PFSK-1 (cell line): Measurements from ENCODE around the gene BARX1.

Experiments used
- FOXP2 ChIP-seq: optimal IDR thresholded peaks from 2 replicates; pipeline ENCODE3; 2011; ENCODE audit warnings: borderline replicate concordance, control low read depth, inconsistent platforms; ENCODE audit not compliant: insufficient read depth; ENCODE audit errors: extremely low read length, extremely low read depth
- POLR2AphosphoS5 ChIP-seq: IDR thresholded peaks from 2 replicates; pipeline ENCODE4 v1.6.1; 2012; ENCODE audit warnings: low read depth, mild to moderate bottlenecking, control low read depth, low read length, moderate library complexity
- SIN3A ChIP-seq: IDR thresholded peaks from 2 replicates; pipeline ENCODE4 v1.6.1; 2012; ENCODE audit warnings: mild to moderate bottlenecking, low read length, moderate library complexity, borderline replicate concordance; ENCODE audit not compliant: insufficient read depth
- TAF1 ChIP-seq: IDR thresholded peaks from 2 replicates; pipeline ENCODE4 v1.6.1; 2012; ENCODE audit warnings: low read length, control low read depth, borderline replicate concordance; ENCODE audit not compliant: insufficient read depth
- TF ChIP-seq, protein P1 (sequence below), 2 experiments: IDR thresholded peaks; 2 replicates each; pipeline versions ENCODE4 v1.6.1 to v1.8.0; 2011 to 2012; ENCODE audit warnings: low read depth in 2 of 2, low read length in 2 of 2, control low read depth in 1 of 2, inconsistent platforms in 1 of 2, mild to moderate bottlenecking in 1 of 2, moderate library complexity in 1 of 2; ENCODE audit not compliant: insufficient read depth in 1 of 2

BARX1 gene

GRCh38 chr9:93917121-93917853, 37.9 kb downstream of the BARX1 start:
- TF ChIP-seq POLR2AphosphoS5 (no peak), SIN3A (no peak), FOXP2 (no peak), TAF1 (no peak)
- TF ChIP-seq, protein P1, sequence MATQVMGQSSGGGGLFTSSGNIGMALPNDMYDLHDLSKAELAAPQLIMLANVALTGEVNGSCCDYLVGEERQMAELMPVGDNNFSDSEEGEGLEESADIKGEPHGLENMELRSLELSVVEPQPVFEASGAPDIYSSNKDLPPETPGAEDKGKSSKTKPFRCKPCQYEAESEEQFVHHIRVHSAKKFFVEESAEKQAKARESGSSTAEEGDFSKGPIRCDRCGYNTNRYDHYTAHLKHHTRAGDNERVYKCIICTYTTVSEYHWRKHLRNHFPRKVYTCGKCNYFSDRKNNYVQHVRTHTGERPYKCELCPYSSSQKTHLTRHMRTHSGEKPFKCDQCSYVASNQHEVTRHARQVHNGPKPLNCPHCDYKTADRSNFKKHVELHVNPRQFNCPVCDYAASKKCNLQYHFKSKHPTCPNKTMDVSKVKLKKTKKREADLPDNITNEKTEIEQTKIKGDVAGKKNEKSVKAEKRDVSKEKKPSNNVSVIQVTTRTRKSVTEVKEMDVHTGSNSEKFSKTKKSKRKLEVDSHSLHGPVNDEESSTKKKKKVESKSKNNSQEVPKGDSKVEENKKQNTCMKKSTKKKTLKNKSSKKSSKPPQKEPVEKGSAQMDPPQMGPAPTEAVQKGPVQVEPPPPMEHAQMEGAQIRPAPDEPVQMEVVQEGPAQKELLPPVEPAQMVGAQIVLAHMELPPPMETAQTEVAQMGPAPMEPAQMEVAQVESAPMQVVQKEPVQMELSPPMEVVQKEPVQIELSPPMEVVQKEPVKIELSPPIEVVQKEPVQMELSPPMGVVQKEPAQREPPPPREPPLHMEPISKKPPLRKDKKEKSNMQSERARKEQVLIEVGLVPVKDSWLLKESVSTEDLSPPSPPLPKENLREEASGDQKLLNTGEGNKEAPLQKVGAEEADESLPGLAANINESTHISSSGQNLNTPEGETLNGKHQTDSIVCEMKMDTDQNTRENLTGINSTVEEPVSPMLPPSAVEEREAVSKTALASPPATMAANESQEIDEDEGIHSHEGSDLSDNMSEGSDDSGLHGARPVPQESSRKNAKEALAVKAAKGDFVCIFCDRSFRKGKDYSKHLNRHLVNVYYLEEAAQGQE (IDR thresholded peaks at IDR 0.05; ENCODE audit: insufficient read depth in 1 of 2, low read depth in 2 of 2, low read length in 2 of 2): no peak

DNA sequence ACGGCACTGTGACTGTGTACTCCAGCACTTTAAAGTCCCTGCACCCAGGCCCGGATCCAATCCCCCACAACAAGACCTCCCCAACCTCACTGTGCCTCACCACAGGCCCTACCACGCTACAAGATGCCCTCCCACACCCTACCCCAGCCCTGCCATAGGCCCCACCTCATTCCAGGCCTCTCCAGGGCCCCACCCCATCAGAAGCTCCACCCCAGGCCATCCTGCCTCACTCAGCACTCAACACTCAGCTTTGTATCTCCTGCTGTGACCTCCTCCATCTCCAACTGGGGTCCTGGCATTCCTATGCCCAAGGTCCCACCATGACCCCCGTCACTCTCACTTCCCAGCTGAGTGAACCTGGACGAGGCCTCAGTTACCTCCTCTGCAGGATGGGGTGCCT, 38.8 kb downstream of the BARX1 start:
- TF ChIP-seq SIN3A: no peak
- TF ChIP-seq POLR2AphosphoS5: no peak
- TF ChIP-seq FOXP2: no peak
- TF ChIP-seq, protein P1 (IDR thresholded peaks at IDR 0.05; ENCODE audit: insufficient read depth in 1 of 2, low read depth in 2 of 2, low read length in 2 of 2): no peak
- TF ChIP-seq TAF1: no peak

DNA sequence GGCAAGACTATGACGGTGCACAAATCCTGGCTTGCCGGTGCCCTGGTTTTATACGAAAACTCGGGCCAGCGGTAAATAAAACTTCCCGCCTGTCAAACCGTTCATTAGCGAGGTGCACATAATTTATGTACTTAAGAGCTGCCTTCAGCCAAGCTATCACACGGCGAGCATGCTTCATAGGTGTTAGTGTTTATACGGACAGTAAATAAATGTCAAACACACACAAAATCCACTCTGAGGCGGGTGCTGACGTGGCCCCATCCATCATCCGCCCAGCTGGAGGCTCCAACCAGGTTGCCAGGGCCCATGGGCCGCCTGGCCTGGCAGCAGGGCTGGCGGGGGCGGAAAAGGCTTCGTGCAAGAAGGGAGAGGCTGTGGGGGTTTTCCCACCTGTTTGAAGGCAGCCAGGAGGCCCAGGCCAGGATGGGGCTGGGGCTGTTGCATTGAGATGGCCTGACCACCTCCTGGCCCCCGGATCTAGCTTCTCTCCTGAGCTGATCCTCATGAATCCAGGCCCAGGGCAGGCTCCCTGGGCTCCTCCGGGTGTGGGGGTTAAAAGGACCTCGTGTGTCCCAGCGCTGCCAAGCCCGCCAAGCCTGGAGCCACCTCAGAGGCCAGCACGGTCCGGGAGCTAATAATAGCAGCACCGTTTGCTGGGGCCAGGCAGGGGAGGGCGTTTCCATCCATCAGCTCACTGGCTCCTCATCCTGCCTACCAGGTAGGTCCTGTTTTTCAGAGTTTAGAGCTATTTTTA, 43.2 kb downstream of the BARX1 start:
- TF ChIP-seq FOXP2 (no peak), TAF1 (no peak), SIN3A (no peak), POLR2AphosphoS5 (no peak)
- TF ChIP-seq, protein P1 (IDR thresholded peaks at IDR 0.05; ENCODE audit: insufficient read depth in 1 of 2, low read depth in 2 of 2, low read length in 2 of 2): no peak

- TF ChIP-seq TAF1: no peak
- TF ChIP-seq, protein P1 (IDR thresholded peaks at IDR 0.05; ENCODE audit: insufficient read depth in 1 of 2, low read depth in 2 of 2, low read length in 2 of 2): no peak
These were observed 43.9 kb downstream of the BARX1 start for GRCh38 chr9:93911136-93911745.
